Naive thymus-derived CD4-positive, alpha-beta T cell (primary cell): ENCODE measurements around the gene ADGRF1. TPM values are rescaled to one million over a fixed set of nuclear protein-coding genes. Genes with fewer than 3 reads are reported as not detected.

Source experiments
- ATAC-seq: fragments of 150-1000 bp; cut with Tn5 transposase; 2 replicates; pipeline ENCODE4 v1.10.0; 2021; ENCODE audit warnings: mild to moderate bottlenecking, moderate library complexity
- CTCF ChIA-PET: fragments of 350-600 bp; sonication (Branson Sonifier 250); formaldehyde crosslinking; loops from one replicate; lab custom pipeline; 2021; ENCODE audit warnings: antibody characterized with exemption; lab: Charles Lee
- POLR2A ChIA-PET: fragments of 350-600 bp; sonication (Branson Sonifier 250); formaldehyde crosslinking; loops from one replicate; lab custom pipeline; 2021; ENCODE audit warnings: antibody characterized with exemption, inconsistent platforms; lab: Charles Lee
- DNase-seq, 9 donors: peaks; one replicate each; pipeline versions ENCODE4 v3.0.0 to v3.0.0-alpha.2; 2020 to 2022; ENCODE audit warnings: mixed read lengths in 1 of 9
- H3K27ac ChIP-seq: one replicate; pipeline ENCODE4 v1.7.0; 2013; ENCODE audit warnings: mild to moderate bottlenecking, low read depth, low read length, moderate library complexity
- H3K27me3 ChIP-seq, 2 donors: one replicate each; pipeline ENCODE4 v1.7.0; 2013; ENCODE audit warnings: low read length in 2 of 2, mild to moderate bottlenecking in 2 of 2, moderate library complexity in 2 of 2; ENCODE audit not compliant: control insufficient read depth in 2 of 2, insufficient read depth in 2 of 2
- H3K36me3 ChIP-seq, 3 experiments: 1 replicate in 2 of 3; 2 replicates in 1 of 3; pipeline ENCODE4 v1.7.0; 2013; ENCODE audit warnings: low read length in 3 of 3, mild to moderate bottlenecking in 3 of 3, moderate library complexity in 1 of 3; ENCODE audit not compliant: insufficient read depth in 3 of 3, control insufficient read depth in 2 of 3
- H3K4me1 ChIP-seq, 2 donors: one replicate each; pipeline ENCODE4 v1.7.0; 2013; ENCODE audit warnings: low read length in 2 of 2, mild to moderate bottlenecking in 2 of 2, moderate library complexity in 1 of 2; ENCODE audit not compliant: control insufficient read depth in 2 of 2, insufficient read depth in 2 of 2
- H3K4me3 ChIP-seq: 2 replicates; pipeline ENCODE4 v1.7.0; 2013; ENCODE audit warnings: mild to moderate bottlenecking, low read length
- H3K9me3 ChIP-seq, 3 experiments: 1 replicate in 2 of 3; 2 replicates in 1 of 3; pipeline ENCODE4 v1.7.0; 2013; ENCODE audit warnings: low read length in 3 of 3; ENCODE audit not compliant: control insufficient read depth in 2 of 3
- H3K27ac Mint-ChIP-seq, 9 donors: one replicate each; pipeline ENCODE4 v1.8.0; 2020 to 2022; ENCODE audit warnings: mixed read lengths in 9 of 9, mild to moderate bottlenecking in 8 of 9, moderate library complexity in 5 of 9, inconsistent platforms in 2 of 9
- H3K27me3 Mint-ChIP-seq, 5 donors: one replicate each; pipeline ENCODE4 v1.8.0; 2021 to 2022; ENCODE audit warnings: mixed read lengths in 5 of 5, mild to moderate bottlenecking in 1 of 5
- H3K36me3 Mint-ChIP-seq, 5 donors: one replicate each; pipeline ENCODE4 v1.8.0; 2020 to 2022; ENCODE audit warnings: mixed read lengths in 5 of 5, mild to moderate bottlenecking in 3 of 5, inconsistent platforms in 1 of 5
- H3K4me1 Mint-ChIP-seq, 7 donors: one replicate each; pipeline ENCODE4 v1.8.0; 2020 to 2022; ENCODE audit warnings: mixed read lengths in 7 of 7, mild to moderate bottlenecking in 3 of 7, inconsistent platforms in 1 of 7
- H3K4me3 Mint-ChIP-seq, 10 donors: one replicate each; pipeline ENCODE4 v1.8.0; 2020 to 2022; ENCODE audit warnings: mild to moderate bottlenecking in 10 of 10, mixed read lengths in 10 of 10, moderate library complexity in 6 of 10, inconsistent platforms in 2 of 10
- H3K9me3 Mint-ChIP-seq, 11 donors: one replicate each; pipeline ENCODE4 v1.8.0; 2020 to 2022; ENCODE audit warnings: mixed read lengths in 11 of 11, mild to moderate bottlenecking in 4 of 11, inconsistent platforms in 1 of 11, moderate library complexity in 1 of 11
- intact Hi-C, 2 donors: fragments of 100-400 bp; cut with micrococcal nuclease; formaldehyde crosslinking; loops; one replicate each; pipeline ENCODE4 v1.15.1; 2023
- polyA plus RNA-seq, 2 donors: library from polyadenylated mRNA; unstranded; fragments of 300-500 nt; fragmentation: Illumina TruSeq; gene quantifications; one replicate each; pipeline ENCODE4 v1.2.3, GENCODE V29; 2021
- total RNA-seq, 6 experiments: library from RNA in 5 of 6; stranded (reverse) in 5 of 6; gene quantifications; 1 replicate in 5 of 6; 2 replicates in 1 of 6; pipeline ENCODE4 v1.2.3 and lab custom pipeline; 2021 to 2026

The ADGRF1 gene
- total and polyA plus RNA-seq, 7 experiments from 2014 or later: not detected

GRCh38 chr6:47041741-47042140 is 391 bp downstream of the ADGRF1 start:
- Histone ChIP-seq H3K27ac (no peak overlapping the region), H3K27me3 (no peaks in the 10 kb centered on the region), H3K36me3 (no peaks in the 10 kb centered on the region), H3K4me3 (no peak overlapping the region), H3K4me1 (no peaks in the 10 kb centered on the region), H3K9me3 (no peaks in the 10 kb centered on the region)
- Mint-ChIP-seq H3K4me1 (no peaks in the 10 kb centered on the region), H3K27me3 (peaks cover 9 to 25% (median 16%) of the 10 kb centered on the region in 5 donors), H3K4me3 (no peak overlapping the region), H3K9me3 (no peaks in the 10 kb centered on the region), H3K36me3 (no peaks in the 10 kb centered on the region), H3K27ac (no peak overlapping the region)
- intact Hi-C loops: loop anchor here in 1 of 2 donors (10.0 kb wide), 1 partner anchor 1107 kb away; no protein-coding TSS in a partner anchor
- no peak for DNase-seq
- CTCF ChIA-PET: no interaction called here
- POLR2A ChIA-PET: no interaction called here
- ATAC-seq: no peak

- Mint-ChIP-seq H3K4me3 (no peak overlapping the region), H3K4me1 (no peaks in the 10 kb centered on the region), H3K36me3 (no peaks in the 10 kb centered on the region), H3K27me3 (peaks cover 10 to 26% (median 22%) of the 10 kb centered on the region in 5 donors), H3K9me3 (no peaks in the 10 kb centered on the region), H3K27ac (no peak overlapping the region)
- Histone ChIP-seq H3K27me3 (no peaks in the 10 kb centered on the region), H3K4me3 (no peak overlapping the region), H3K9me3 (no peaks in the 10 kb centered on the region), H3K27ac (no peak overlapping the region), H3K36me3 (no peaks in the 10 kb centered on the region), H3K4me1 (no peaks in the 10 kb centered on the region)
- ChIA-PET POLR2A (no interaction called here), CTCF (no interaction called here)
- intact Hi-C loops: no loop called here
- ATAC-seq (no peak), DNase-seq (no peak)
Measured at GRCh38 chr6:47034926-47035325, 7.2 kb downstream of the ADGRF1 start.

DNA sequence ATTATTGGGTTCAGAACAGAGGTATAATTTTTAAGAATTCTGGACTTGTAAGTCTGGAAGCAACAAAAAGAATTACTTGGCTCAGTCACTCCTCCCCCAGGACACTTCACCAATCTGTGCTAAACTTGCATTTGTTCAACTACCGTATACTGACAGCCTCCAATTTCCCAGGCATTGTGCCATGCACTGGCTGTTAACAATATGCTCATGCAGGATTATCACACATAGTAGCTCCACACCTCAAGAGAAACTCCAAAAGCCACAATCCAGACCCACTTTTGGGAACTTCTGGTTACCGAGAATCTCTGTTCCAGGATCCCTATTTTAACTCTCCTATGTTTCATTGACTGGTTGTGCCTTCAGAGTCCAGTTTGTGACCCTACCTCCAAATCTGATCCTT is 7.7 kb downstream of the ADGRF1 start:
- ChIA-PET POLR2A (no interaction called here), CTCF (no interaction called here)
- Mint-ChIP-seq H3K36me3 (no peaks in the 10 kb centered on the region), H3K9me3 (no peaks in the 10 kb centered on the region), H3K4me3 (no peak overlapping the region), H3K27ac (no peak overlapping the region), H3K4me1 (no peaks in the 10 kb centered on the region), H3K27me3 (peaks cover 8 to 26% (median 21%) of the 10 kb centered on the region in 5 donors)
- Histone ChIP-seq H3K9me3 (no peaks in the 10 kb centered on the region), H3K27me3 (no peaks in the 10 kb centered on the region), H3K27ac (no peak overlapping the region), H3K4me1 (no peaks in the 10 kb centered on the region), H3K4me3 (no peak overlapping the region), H3K36me3 (no peaks in the 10 kb centered on the region)
- no peak for DNase-seq
- intact Hi-C loops: no loop called here
- no peak for ATAC-seq

GRCh38 chr6:47032974-47033765 is 9.0 kb downstream of the ADGRF1 start:
- ATAC-seq (no peak), DNase-seq (no peak)
- H3K36me3 ChIP-seq: no peaks in the 10 kb centered on the region
- Mint-ChIP-seq H3K27ac (no peak overlapping the region), H3K4me1 (no peaks in the 10 kb centered on the region), H3K27me3 (peaks cover 4 to 26% (median 18%) of the 10 kb centered on the region in 5 donors), H3K4me3 (no peak overlapping the region), H3K36me3 (no peaks in the 10 kb centered on the region), H3K9me3 (no peaks in the 10 kb centered on the region)
- H3K27ac ChIP-seq: no peak overlapping the region
- no peaks in the 10 kb centered on the region for H3K4me1 ChIP-seq
- intact Hi-C loops: no loop called here
- no peaks in the 10 kb centered on the region for H3K27me3 ChIP-seq
- H3K9me3 ChIP-seq: no peaks in the 10 kb centered on the region
- no peak overlapping the region for H3K4me3 ChIP-seq
- ChIA-PET POLR2A (no interaction called here), CTCF (interaction anchor here (0.6 kb wide), 1 partner anchor 190 kb away, joined by 3 read pairs; no protein-coding TSS in a partner anchor)

DNA sequence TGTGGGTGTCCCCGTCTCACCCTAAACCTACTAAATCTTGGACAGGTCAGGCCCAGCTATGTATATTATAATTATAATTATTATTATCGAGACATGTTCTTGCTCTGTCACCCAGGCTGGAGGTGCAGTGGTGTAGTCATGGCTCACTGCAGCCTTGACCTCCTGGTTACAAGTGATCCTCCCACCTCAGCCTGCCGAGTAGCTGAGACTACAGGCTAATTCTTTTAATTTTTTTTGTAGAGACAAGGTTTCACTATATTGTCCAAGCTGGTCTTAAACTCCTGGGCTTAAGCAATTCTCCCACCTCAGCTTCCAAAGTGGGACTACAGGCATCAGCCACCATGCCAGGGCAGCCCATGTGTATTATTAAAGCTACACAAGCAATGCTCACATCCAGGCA is 10.5 kb downstream of the ADGRF1 start:
- H3K4me3 Mint-ChIP-seq: no peak overlapping the region
- intact Hi-C loops: no loop called here
- peaks cover 4 to 26% (median 11%) of the 10 kb centered on the region in 5 donors for H3K27me3 Mint-ChIP-seq
- Histone ChIP-seq H3K4me3 (no peak overlapping the region), H3K9me3 (no peaks in the 10 kb centered on the region), H3K27me3 (no peaks in the 10 kb centered on the region), H3K36me3 (no peaks in the 10 kb centered on the region), H3K27ac (no peak overlapping the region), H3K4me1 (no peaks in the 10 kb centered on the region)
- no peak overlapping the region for H3K27ac Mint-ChIP-seq
- no peaks in the 10 kb centered on the region for H3K36me3 Mint-ChIP-seq
- CTCF ChIA-PET: no interaction called here
- H3K9me3 Mint-ChIP-seq: no peaks in the 10 kb centered on the region
- H3K4me1 Mint-ChIP-seq: no peaks in the 10 kb centered on the region
- POLR2A ChIA-PET: no interaction called here
- ATAC-seq: no peak
- no peak for DNase-seq

- H3K4me3 ChIP-seq: no peak overlapping the region
- no peaks in the 10 kb centered on the region for H3K9me3 ChIP-seq
- peaks cover 0 to 15% (median 8%) of the 10 kb centered on the region in 5 donors for H3K27me3 Mint-ChIP-seq
- no peaks in the 10 kb centered on the region for H3K36me3 Mint-ChIP-seq
- H3K27me3 ChIP-seq: no peaks in the 10 kb centered on the region
- DNase-seq (no peak), ATAC-seq (no peak)
- H3K4me3 Mint-ChIP-seq: no peak overlapping the region
- no peak overlapping the region for H3K27ac Mint-ChIP-seq
- POLR2A ChIA-PET: no interaction called here
- H3K9me3 Mint-ChIP-seq: no peaks in the 10 kb centered on the region
- no peak overlapping the region for H3K27ac ChIP-seq
- no peaks in the 10 kb centered on the region for H3K36me3 ChIP-seq
- H3K4me1 ChIP-seq: no peaks in the 10 kb centered on the region
- intact Hi-C loops: no loop called here
- H3K4me1 Mint-ChIP-seq: no peaks in the 10 kb centered on the region
- CTCF ChIA-PET: no interaction called here
Measured at GRCh38 chr6:47029865-47030561, 12.1 kb downstream of the ADGRF1 start.
